ENCODE data around the gene PUS1. TPM values are rescaled to one million over a fixed set of nuclear protein-coding genes. Genes with fewer than 3 reads are reported as not detected.
"Not testable (repeated sequence)": the region's sequence is repeated elsewhere in the genome, so short reads cannot be mapped to it uniquely, and the experiment has no call there.

PUS1 gene
- total RNA-seq, result 22.7 TPM

GRCh38 chr12:131928711-131929580, at the start of gene PUS1:
Gene PUS1 (plus strand): TSS chr12:131929276. CDS start chr12:131929723, 447 bp downstream.
- Histone ChIP-seq H3K4me1 (peaks cover 8 to 12% of the 10 kb centered on the region in 2 donors), H3K36me3 (peaks cover 16 to 19% of the 10 kb centered on the region in 2 donors), H3K27ac (peak within 1 kb of the TSS; percentile 70 to 74), H3K4me3 (peak within 1 kb of the TSS; percentile 58 to 80), H3K27me3 (no peaks in the 10 kb centered on the region), H3K9me3 (no peaks in the 10 kb centered on the region)
- TF ChIP-seq CTCF (IDR thresholded peaks at IDR 0.05), result no peak
- DNase-seq (ENCODE audit: low spot score in 2 of 2), result peak; percentile 67 to 95
- intact Hi-C loops (cut with DNase I), result loop anchor here (1.0 to 2.0 kb wide), 3 partner anchors 16 to 33 kb away; partner anchors contain the start of gene EP400

GRCh38 chr12:131882804-131883520, 46.1 kb upstream of the PUS1 start:
- Histone ChIP-seq H3K4me3 (no peak overlapping the region), H3K27me3 (no peaks in the 10 kb centered on the region), H3K4me1 (no peaks in the 10 kb centered on the region), H3K27ac (no peak overlapping the region), H3K36me3 (no peaks in the 10 kb centered on the region), H3K9me3 (no peaks in the 10 kb centered on the region)
- intact Hi-C loops (cut with DNase I), result no loop called here
- DNase-seq (ENCODE audit: low spot score in 2 of 2), result no peak
- no peak for TF ChIP-seq CTCF (IDR thresholded peaks at IDR 0.05)

GRCh38 chr12:131883521-131883900, 45.6 kb upstream of the PUS1 start:
- intact Hi-C loops (cut with DNase I), result no loop called here

GRCh38 chr12:131885076-131885475, 44.0 kb upstream of the PUS1 start:
- DNase-seq (ENCODE audit: low spot score in 2 of 2); H3K4me1 ChIP-seq; H3K4me3 ChIP-seq; H3K36me3 ChIP-seq; H3K27me3 ChIP-seq; intact Hi-C loops (cut with DNase I); H3K9me3 ChIP-seq; H3K27ac ChIP-seq: not testable (repeated sequence)

More at GRCh38 chr12:131883521-131883900, 45.6 kb upstream of the PUS1 start:
- no peak for TF ChIP-seq CTCF (IDR thresholded peaks at IDR 0.05)
- H3K27ac ChIP-seq, result no peak overlapping the region
- no peaks in the 10 kb centered on the region for H3K4me1 ChIP-seq
- no peak overlapping the region for H3K4me3 ChIP-seq
- no peaks in the 10 kb centered on the region for H3K27me3 ChIP-seq
- H3K9me3 ChIP-seq, result no peaks in the 10 kb centered on the region
- no peak for DNase-seq (ENCODE audit: low spot score in 2 of 2)
- H3K36me3 ChIP-seq, result no peaks in the 10 kb centered on the region

GRCh38 chr12:131885543-131886057, 43.5 kb upstream of the PUS1 start:
- Histone ChIP-seq H3K4me1 (no peaks in the 10 kb centered on the region), H3K4me3 (no peak overlapping the region), H3K36me3 (no peaks in the 10 kb centered on the region), H3K27ac (no peak overlapping the region), H3K9me3 (no peaks in the 10 kb centered on the region), H3K27me3 (no peaks in the 10 kb centered on the region)
- intact Hi-C loops (cut with DNase I), result no loop called here
- DNase-seq (ENCODE audit: low spot score in 2 of 2), result no peak
- no peak for TF ChIP-seq CTCF (IDR thresholded peaks at IDR 0.05)

GRCh38 chr12:131891722-131892121, 37.4 kb upstream of the PUS1 start:
- not testable (repeated sequence) for DNase-seq (ENCODE audit: low spot score in 2 of 2); H3K27me3 ChIP-seq; H3K9me3 ChIP-seq; H3K36me3 ChIP-seq; H3K4me3 ChIP-seq; H3K4me1 ChIP-seq; H3K27ac ChIP-seq
- intact Hi-C loops (cut with DNase I), result loop anchor here (10.0 kb wide), 1 partner anchor 253 kb away; the partner anchor contains the start of genes DDX51 and NOC4L

Measured in ascending aorta (tissue), 2 donors.